SK-N-SH (cell line): Measurements from ENCODE around the gene BSN. TPM values are rescaled to one million over a fixed set of nuclear protein-coding genes. Genes with fewer than 3 reads are reported as not detected.

Experiments used
- CTCF ChIA-PET: fragments of 300-600, 350-600 bp; formaldehyde crosslinking; extraction: SDS; loops from one replicate; lab custom pipeline; 2021; lab: Yijun Ruan, JAX
- POLR2A ChIA-PET: fragments of 350-600 bp; sonication (Branson Sonifier 250); formaldehyde crosslinking; extraction: SDS; loops from one replicate; lab custom pipeline; 2020; ENCODE audit warnings: antibody characterized with exemption, inconsistent platforms; lab: Yijun Ruan, JAX
- DNase-seq: peaks from one replicate; pipeline ENCODE4 v3.0.0; 2012
- H2AFZ ChIP-seq: fragments of 200-600 bp; sonication (generic); 2 replicates; pipeline ENCODE4 v1.8.1; 2016; ENCODE audit warnings: antibody characterized with exemption, mild to moderate bottlenecking, low read depth
- H3F3A ChIP-seq: fragments of 200-600 bp; sonication (generic); replicated peaks from 2 replicates; pipeline ENCODE3; 2016; ENCODE audit warnings: antibody characterized with exemption, mild to moderate bottlenecking; ENCODE audit not compliant: insufficient read depth
- H3K27ac ChIP-seq, 2 experiments: fragments of 200-500 bp in 1 of 2; fragments of 200-600 bp in 1 of 2; sonication (Bioruptor generic) in 1 of 2; sonication (generic), shearing (Covaris generic) in 1 of 2; 2 replicates each; pipeline versions ENCODE4 v1.5.1 to v1.6.1; 2014 to 2016; ENCODE audit warnings: low read depth in 2 of 2, inconsistent platforms in 1 of 2, low read length in 1 of 2, mild to moderate bottlenecking in 1 of 2, mixed read lengths in 1 of 2
- H3K27me3 ChIP-seq: fragments of 200-600 bp; sonication (generic), shearing (Covaris generic); 2 replicates; pipeline ENCODE4 v1.6.1; 2016; ENCODE audit warnings: mixed run types; ENCODE audit not compliant: insufficient read depth
- H3K36me3 ChIP-seq, 2 experiments: fragments of 200-500 bp in 1 of 2; fragments of 200-600 bp in 1 of 2; sonication (Bioruptor generic) in 1 of 2; sonication (generic) in 1 of 2; replicated peaks in 1 of 2; 2 replicates each; pipeline versions ENCODE3 to v1.5.1; 2014 to 2016; ENCODE audit warnings: low read length in 1 of 2, mild to moderate bottlenecking in 1 of 2; ENCODE audit not compliant: insufficient read depth in 2 of 2, control insufficient read depth in 1 of 2
- H3K4me1 ChIP-seq, 2 experiments: fragments of 200-500 bp in 1 of 2; fragments of 200-600 bp in 1 of 2; sonication (Bioruptor generic) in 1 of 2; sonication (generic), shearing (Covaris generic) in 1 of 2; 2 replicates each; pipeline versions ENCODE4 v1.5.1 to v1.6.1; 2014 to 2016; ENCODE audit warnings: low read depth in 1 of 2, low read length in 1 of 2, mixed run types in 1 of 2; ENCODE audit not compliant: insufficient read depth in 2 of 2, control insufficient read depth in 1 of 2
- H3K4me2 ChIP-seq: fragments of 200-600 bp; sonication (generic), shearing (Covaris generic); 2 replicates; pipeline ENCODE4 v1.6.1; 2017; ENCODE audit warnings: mixed run types
- H3K4me3 ChIP-seq, 2 experiments: fragments of 200-500 bp in 1 of 2; fragments of 200-600 bp in 1 of 2; sonication (Bioruptor generic) in 1 of 2; sonication (generic), shearing (Covaris generic) in 1 of 2; 2 replicates each; pipeline versions ENCODE4 v1.5.1 to v1.8.1; 2014 to 2016; ENCODE audit warnings: low read depth in 2 of 2, inconsistent platforms in 1 of 2, low read length in 1 of 2, mild to moderate bottlenecking in 1 of 2, mixed read lengths in 1 of 2, moderate library complexity in 1 of 2
- H3K79me2 ChIP-seq: fragments of 200-600 bp; sonication (generic); 2 replicates; pipeline ENCODE4 v1.8.1; 2017; ENCODE audit warnings: mild to moderate bottlenecking; ENCODE audit not compliant: insufficient read depth
- H3K9ac ChIP-seq: fragments of 200-600 bp; sonication (generic); 2 replicates; pipeline ENCODE4 v1.6.1; 2017; ENCODE audit warnings: mixed run types
- H3K9me2 ChIP-seq: fragments of 200-600 bp; sonication (generic); 2 replicates; pipeline ENCODE4 v1.6.1; 2017; ENCODE audit warnings: mixed run types
- H3K9me3 ChIP-seq: fragments of 200-600 bp; sonication (generic); 2 replicates; pipeline ENCODE4 v1.6.1; 2017; ENCODE audit warnings: mixed run types, mild to moderate bottlenecking, moderate library complexity
- H4K20me1 ChIP-seq: fragments of 200-600 bp; sonication (generic); 2 replicates; pipeline ENCODE4 v1.6.1; 2017; ENCODE audit warnings: mild to moderate bottlenecking, mixed run types; ENCODE audit not compliant: insufficient read depth
- IRF3 ChIP-seq: fragments of 150-350 bp; IDR thresholded peaks from 2 replicates; pipeline ENCODE4 v1.6.1; 2016; ENCODE audit warnings: mild to moderate bottlenecking, low read depth, low read length
- JUND ChIP-seq: IDR thresholded peaks from 2 replicates; pipeline ENCODE4 v1.4.0; 2012
- NFIC ChIP-seq: IDR thresholded peaks from 2 replicates; pipeline ENCODE4 v1.4.0; 2012; ENCODE audit warnings: borderline replicate concordance
- SMC3 ChIP-seq: IDR thresholded peaks from 2 replicates; pipeline ENCODE4 v1.6.1; 2012; ENCODE audit warnings: low read depth, low read length, improper control_type of control experiment
- TCF12 ChIP-seq: IDR thresholded peaks from 2 replicates; pipeline ENCODE4 v1.4.0; 2012
- TEAD4 ChIP-seq: IDR thresholded peaks from 2 replicates; pipeline ENCODE4 v1.4.0; 2012; ENCODE audit warnings: mild to moderate bottlenecking, borderline replicate concordance; ENCODE audit not compliant: insufficient read depth
- USF1 ChIP-seq: IDR thresholded peaks from 2 replicates; pipeline ENCODE4 v1.4.0; 2012; ENCODE audit warnings: low read depth, borderline replicate concordance
- WGBS: methylation state at CpG from one replicate; pipeline ENCODE4 v1.1.6; 2017; ENCODE audit warnings: low lambda C conversion rate; 5-methylcytosine and 5-hydroxymethylcytosine counted together
- polyA plus RNA-seq, 3 experiments: library from polyadenylated mRNA; depleted of rRNA; stranded (reverse); fragments of >200 nt; gene quantifications; 2 replicates each; pipeline ENCODE4 v1.2.3, GENCODE V29; 2012
- TF ChIP-seq, protein P1 (sequence below): IDR thresholded peaks from 2 replicates; pipeline ENCODE4 v1.6.1; 2012; ENCODE audit warnings: mild to moderate bottlenecking, low read depth, low read length, moderate library complexity

The BSN gene
- polyA plus RNA-seq, 1 of the 3 experiments (the other 2 are of a cell fraction) = 0.07 TPM

- Histone ChIP-seq H3K27me3 (no peaks in the 10 kb centered on the region), H3K9ac (peak overlapping the region; percentile 65; the same call in 1 of the 2 replicates), H3K4me1 (peaks cover 0 to 30% of the 10 kb centered on the region in 2 experiments; a peak in 2 of 4 replicates), H2AFZ (no peak overlapping the region), H4K20me1 (no peaks in the 10 kb centered on the region), H3K27ac (peak overlapping the region in 1 of 2 experiments; percentile 84; a peak in 2 of 4 replicates), H3F3A (no peaks in the 10 kb centered on the region), H3K4me3 (peak overlapping the region; percentile 81 to 85), H3K79me2 (no peaks in the 10 kb centered on the region), H3K9me2 (no peaks in the 10 kb centered on the region), H3K9me3 (no peaks in the 10 kb centered on the region), H3K36me3 (no peaks in the 10 kb centered on the region), H3K4me2 (peak overlapping the region; percentile 88)
- ChIA-PET POLR2A (interaction anchor here (0.9 kb wide), 1 partner anchor 120 kb away, joined by 5 read pairs; no protein-coding TSS in a partner anchor), CTCF (interaction anchor here (1.4 to 11.2 kb wide), 2 partner anchors 13 to 118 kb away, joined by 5 to 97 read pairs; no protein-coding TSS in a partner anchor)
- no peak for DNase-seq
- WGBS = 52% methylated on average over 8 of the region's 8 CpGs
- TF ChIP-seq SMC3 (no peak), JUND (no peak), NFIC (no peak), USF1 (no peak), TEAD4 (no peak), IRF3 (no peak)
Observed at GRCh38 chr3:49553324-49553691, 969 bp upstream of the BSN start.

GRCh38 chr3:49554633-49555265, 472 bp downstream of the BSN start:
- H3K4me2 ChIP-seq = peak overlapping the region; percentile 89
- no peaks in the 10 kb centered on the region for H3K36me3 ChIP-seq
- H3K4me1 ChIP-seq = peaks cover 0 to 31% of the 10 kb centered on the region in 2 experiments; a peak in 2 of 4 replicates
- H4K20me1 ChIP-seq = no peaks in the 10 kb centered on the region
- CTCF ChIA-PET = interaction anchor here (0.7 to 11.2 kb wide), 6 partner anchors 15 to 119 kb away, joined by 3 to 97 read pairs (median 3); no protein-coding TSS in a partner anchor
- H3K4me3 ChIP-seq = peak overlapping the region; percentile 56 to 81
- 0 out of 2 replicates have a peak overlapping the region, but pooled peaks have one; percentile 65 for H2AFZ ChIP-seq
- no peaks in the 10 kb centered on the region for H3K27me3 ChIP-seq
- WGBS = 1% methylated on average over 15 of the region's 66 CpGs
- H3K9me3 ChIP-seq = no peaks in the 10 kb centered on the region
- POLR2A ChIA-PET = interaction anchor here (0.6 to 1.5 kb wide), 3 partner anchors 15 to 877 kb away, joined by 3 to 8 read pairs (median 3); no protein-coding TSS in a partner anchor
- H3K9me2 ChIP-seq = no peaks in the 10 kb centered on the region
- TF ChIP-seq, protein P1, sequence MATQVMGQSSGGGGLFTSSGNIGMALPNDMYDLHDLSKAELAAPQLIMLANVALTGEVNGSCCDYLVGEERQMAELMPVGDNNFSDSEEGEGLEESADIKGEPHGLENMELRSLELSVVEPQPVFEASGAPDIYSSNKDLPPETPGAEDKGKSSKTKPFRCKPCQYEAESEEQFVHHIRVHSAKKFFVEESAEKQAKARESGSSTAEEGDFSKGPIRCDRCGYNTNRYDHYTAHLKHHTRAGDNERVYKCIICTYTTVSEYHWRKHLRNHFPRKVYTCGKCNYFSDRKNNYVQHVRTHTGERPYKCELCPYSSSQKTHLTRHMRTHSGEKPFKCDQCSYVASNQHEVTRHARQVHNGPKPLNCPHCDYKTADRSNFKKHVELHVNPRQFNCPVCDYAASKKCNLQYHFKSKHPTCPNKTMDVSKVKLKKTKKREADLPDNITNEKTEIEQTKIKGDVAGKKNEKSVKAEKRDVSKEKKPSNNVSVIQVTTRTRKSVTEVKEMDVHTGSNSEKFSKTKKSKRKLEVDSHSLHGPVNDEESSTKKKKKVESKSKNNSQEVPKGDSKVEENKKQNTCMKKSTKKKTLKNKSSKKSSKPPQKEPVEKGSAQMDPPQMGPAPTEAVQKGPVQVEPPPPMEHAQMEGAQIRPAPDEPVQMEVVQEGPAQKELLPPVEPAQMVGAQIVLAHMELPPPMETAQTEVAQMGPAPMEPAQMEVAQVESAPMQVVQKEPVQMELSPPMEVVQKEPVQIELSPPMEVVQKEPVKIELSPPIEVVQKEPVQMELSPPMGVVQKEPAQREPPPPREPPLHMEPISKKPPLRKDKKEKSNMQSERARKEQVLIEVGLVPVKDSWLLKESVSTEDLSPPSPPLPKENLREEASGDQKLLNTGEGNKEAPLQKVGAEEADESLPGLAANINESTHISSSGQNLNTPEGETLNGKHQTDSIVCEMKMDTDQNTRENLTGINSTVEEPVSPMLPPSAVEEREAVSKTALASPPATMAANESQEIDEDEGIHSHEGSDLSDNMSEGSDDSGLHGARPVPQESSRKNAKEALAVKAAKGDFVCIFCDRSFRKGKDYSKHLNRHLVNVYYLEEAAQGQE = peak; percentile 95
- TF ChIP-seq TCF12 = no peak
- no peak for DNase-seq
- no peaks in the 10 kb centered on the region for H3F3A ChIP-seq
- H3K27ac ChIP-seq = peak overlapping the region in 1 of 2 experiments; percentile 28; a peak in 2 of 4 replicates
- H3K9ac ChIP-seq = no peak overlapping the region
- H3K79me2 ChIP-seq = no peaks in the 10 kb centered on the region
